ENCODE data around the gene WDFY4.

- TF ChIP-seq EP300 (conservative IDR thresholded peaks at IDR 0.05; ENCODE audit: poor library complexity, severe bottlenecking) (no peak), RAD21 (conservative IDR thresholded peaks at IDR 0.05) (no peak), EZH2 (IDR thresholded peaks at IDR 0.05; ENCODE audit: borderline replicate concordance, insufficient read depth, low read length, poor library complexity, severe bottlenecking) (no peak), POLR2AphosphoS5 (IDR thresholded peaks at IDR 0.05) (no peak), TAF1 (IDR thresholded peaks at IDR 0.05; ENCODE audit: low read depth) (no peak)
- TF ChIP-seq, protein P1, sequence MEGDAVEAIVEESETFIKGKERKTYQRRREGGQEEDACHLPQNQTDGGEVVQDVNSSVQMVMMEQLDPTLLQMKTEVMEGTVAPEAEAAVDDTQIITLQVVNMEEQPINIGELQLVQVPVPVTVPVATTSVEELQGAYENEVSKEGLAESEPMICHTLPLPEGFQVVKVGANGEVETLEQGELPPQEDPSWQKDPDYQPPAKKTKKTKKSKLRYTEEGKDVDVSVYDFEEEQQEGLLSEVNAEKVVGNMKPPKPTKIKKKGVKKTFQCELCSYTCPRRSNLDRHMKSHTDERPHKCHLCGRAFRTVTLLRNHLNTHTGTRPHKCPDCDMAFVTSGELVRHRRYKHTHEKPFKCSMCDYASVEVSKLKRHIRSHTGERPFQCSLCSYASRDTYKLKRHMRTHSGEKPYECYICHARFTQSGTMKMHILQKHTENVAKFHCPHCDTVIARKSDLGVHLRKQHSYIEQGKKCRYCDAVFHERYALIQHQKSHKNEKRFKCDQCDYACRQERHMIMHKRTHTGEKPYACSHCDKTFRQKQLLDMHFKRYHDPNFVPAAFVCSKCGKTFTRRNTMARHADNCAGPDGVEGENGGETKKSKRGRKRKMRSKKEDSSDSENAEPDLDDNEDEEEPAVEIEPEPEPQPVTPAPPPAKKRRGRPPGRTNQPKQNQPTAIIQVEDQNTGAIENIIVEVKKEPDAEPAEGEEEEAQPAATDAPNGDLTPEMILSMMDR (IDR thresholded peaks at IDR 0.05; ENCODE audit: poor library complexity, severe bottlenecking), result no peak
- TF ChIP-seq, protein P2, sequence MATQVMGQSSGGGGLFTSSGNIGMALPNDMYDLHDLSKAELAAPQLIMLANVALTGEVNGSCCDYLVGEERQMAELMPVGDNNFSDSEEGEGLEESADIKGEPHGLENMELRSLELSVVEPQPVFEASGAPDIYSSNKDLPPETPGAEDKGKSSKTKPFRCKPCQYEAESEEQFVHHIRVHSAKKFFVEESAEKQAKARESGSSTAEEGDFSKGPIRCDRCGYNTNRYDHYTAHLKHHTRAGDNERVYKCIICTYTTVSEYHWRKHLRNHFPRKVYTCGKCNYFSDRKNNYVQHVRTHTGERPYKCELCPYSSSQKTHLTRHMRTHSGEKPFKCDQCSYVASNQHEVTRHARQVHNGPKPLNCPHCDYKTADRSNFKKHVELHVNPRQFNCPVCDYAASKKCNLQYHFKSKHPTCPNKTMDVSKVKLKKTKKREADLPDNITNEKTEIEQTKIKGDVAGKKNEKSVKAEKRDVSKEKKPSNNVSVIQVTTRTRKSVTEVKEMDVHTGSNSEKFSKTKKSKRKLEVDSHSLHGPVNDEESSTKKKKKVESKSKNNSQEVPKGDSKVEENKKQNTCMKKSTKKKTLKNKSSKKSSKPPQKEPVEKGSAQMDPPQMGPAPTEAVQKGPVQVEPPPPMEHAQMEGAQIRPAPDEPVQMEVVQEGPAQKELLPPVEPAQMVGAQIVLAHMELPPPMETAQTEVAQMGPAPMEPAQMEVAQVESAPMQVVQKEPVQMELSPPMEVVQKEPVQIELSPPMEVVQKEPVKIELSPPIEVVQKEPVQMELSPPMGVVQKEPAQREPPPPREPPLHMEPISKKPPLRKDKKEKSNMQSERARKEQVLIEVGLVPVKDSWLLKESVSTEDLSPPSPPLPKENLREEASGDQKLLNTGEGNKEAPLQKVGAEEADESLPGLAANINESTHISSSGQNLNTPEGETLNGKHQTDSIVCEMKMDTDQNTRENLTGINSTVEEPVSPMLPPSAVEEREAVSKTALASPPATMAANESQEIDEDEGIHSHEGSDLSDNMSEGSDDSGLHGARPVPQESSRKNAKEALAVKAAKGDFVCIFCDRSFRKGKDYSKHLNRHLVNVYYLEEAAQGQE (IDR thresholded peaks at IDR 0.05; ENCODE audit: borderline replicate concordance), result no peak
Measured at GRCh38 chr10:48835781-48836180, 151.1 kb downstream of the WDFY4 start.
